CD4-positive, alpha-beta memory T cell (primary cell): ENCODE results near the gene SLC29A4. TPM values are rescaled to one million over a fixed set of nuclear protein-coding genes. Genes with fewer than 3 reads are reported as not detected.

Source experiments
- CTCF ChIA-PET: fragments of 350-600 bp; sonication (Branson Sonifier 250); formaldehyde crosslinking; loops from one replicate; lab custom pipeline; 2021; ENCODE audit warnings: inconsistent platforms; ENCODE audit not compliant: partially characterized antibody; lab: Charles Lee
- POLR2A ChIA-PET: fragments of 350-600 bp; sonication (Branson Sonifier 250); formaldehyde crosslinking; loops from one replicate; lab custom pipeline; 2021; ENCODE audit not compliant: partially characterized antibody; lab: Charles Lee
- DNase-seq, 5 donors: peaks; one replicate each; pipeline versions ENCODE4 v3.0.0 to v3.0.0-alpha.2; 2020 to 2022; ENCODE audit warnings: mixed read lengths in 1 of 5
- H3K27ac ChIP-seq: one replicate; pipeline ENCODE4 v1.7.0; 2013; ENCODE audit warnings: low read depth, low read length
- H3K27me3 ChIP-seq: 2 replicates; pipeline ENCODE4 v1.7.0; 2013; ENCODE audit warnings: mild to moderate bottlenecking, low read length, moderate library complexity; ENCODE audit not compliant: insufficient read depth
- H3K36me3 ChIP-seq: 2 replicates; pipeline ENCODE4 v1.7.0; 2013; ENCODE audit warnings: mild to moderate bottlenecking, low read length, moderate library complexity; ENCODE audit not compliant: insufficient read depth
- H3K4me1 ChIP-seq: 2 replicates; pipeline ENCODE4 v1.7.0; 2013; ENCODE audit warnings: mild to moderate bottlenecking, low read length, moderate library complexity; ENCODE audit not compliant: insufficient read depth
- H3K4me3 ChIP-seq, 2 donors: one replicate each; pipeline ENCODE4 v1.7.0; 2013; ENCODE audit warnings: low read length in 2 of 2, mild to moderate bottlenecking in 1 of 2
- H3K9me3 ChIP-seq, 2 donors: one replicate each; pipeline ENCODE4 v1.7.0; 2013; ENCODE audit warnings: low read length in 2 of 2, control low read depth in 1 of 2; ENCODE audit not compliant: control insufficient read depth in 1 of 2
- H3K27ac Mint-ChIP-seq, 7 donors: one replicate each; pipeline ENCODE4 v1.8.0; 2020 to 2021; ENCODE audit warnings: mixed read lengths in 7 of 7, mild to moderate bottlenecking in 6 of 7, inconsistent platforms in 3 of 7, moderate library complexity in 3 of 7
- H3K27me3 Mint-ChIP-seq, 2 donors: one replicate each; pipeline ENCODE4 v1.8.0; 2020 to 2021; ENCODE audit warnings: mixed read lengths in 2 of 2
- H3K36me3 Mint-ChIP-seq, 2 donors: one replicate each; pipeline ENCODE4 v1.8.0; 2020 to 2021; ENCODE audit warnings: mixed read lengths in 2 of 2, inconsistent platforms in 1 of 2, mild to moderate bottlenecking in 1 of 2
- H3K4me1 Mint-ChIP-seq, 4 donors: one replicate each; pipeline ENCODE4 v1.8.0; 2020 to 2021; ENCODE audit warnings: mixed read lengths in 4 of 4, mild to moderate bottlenecking in 1 of 4
- H3K4me3 Mint-ChIP-seq, 8 donors: one replicate each; pipeline ENCODE4 v1.8.0; 2020 to 2021; ENCODE audit warnings: mixed read lengths in 8 of 8, mild to moderate bottlenecking in 7 of 8, moderate library complexity in 6 of 8, inconsistent platforms in 3 of 8
- H3K9me3 Mint-ChIP-seq, 8 donors: one replicate each; pipeline ENCODE4 v1.8.0; 2020 to 2021; ENCODE audit warnings: mixed read lengths in 8 of 8, mild to moderate bottlenecking in 5 of 8, inconsistent platforms in 3 of 8, moderate library complexity in 1 of 8
- intact Hi-C: fragments of 100-400 bp; cut with micrococcal nuclease; formaldehyde crosslinking; loops from one replicate; pipeline ENCODE4 v1.15.1; 2023
- polyA plus RNA-seq, 2 donors: library from polyadenylated mRNA; unstranded; fragments of 300-500 nt; fragmentation: Illumina TruSeq; gene quantifications; one replicate each; pipeline ENCODE4 v1.2.3, GENCODE V29; 2021
- total RNA-seq, 2 experiments: library from RNA; stranded (reverse); gene quantifications; one replicate each; pipeline ENCODE4 v1.2.3, GENCODE V29; 2021

The SLC29A4 gene
- total RNA-seq: under 1 TPM; 0.36 to 0.76 TPM
- under 1 TPM; 0.50 to 0.82 TPM for polyA plus RNA-seq

- Mint-ChIP-seq H3K36me3 (no peaks in the 10 kb centered on the region), H3K4me1 (no peaks in the 10 kb centered on the region), H3K27ac (no peak within 1 kb of the TSS), H3K27me3 (peaks cover 4 to 15% of the 10 kb centered on the region in 2 donors), H3K9me3 (no peaks in the 10 kb centered on the region), H3K4me3 (no peak within 1 kb of the TSS)
- no peaks in the 10 kb centered on the region for H3K9me3 ChIP-seq
- no peak within 1 kb of the TSS for H3K27ac ChIP-seq
- no peaks in the 10 kb centered on the region for H3K27me3 ChIP-seq
- no peak for DNase-seq
- peaks cover 5% of the 10 kb centered on the region for H3K4me1 ChIP-seq
- no peak within 1 kb of the TSS for H3K4me3 ChIP-seq
- intact Hi-C loops: no loop called here
- POLR2A ChIA-PET: no interaction called here
- CTCF ChIA-PET: no interaction called here
- no peaks in the 10 kb centered on the region for H3K36me3 ChIP-seq
Observed at GRCh38 chr7:5282543-5283316, at the start of gene SLC29A4. SLC29A4 (plus strand) TSS chr7:5282943; CDS start chr7:5287817, 4,874 bp downstream.

GRCh38 chr7:5234852-5235831 lies 47.6 kb upstream of the SLC29A4 start:
- Mint-ChIP-seq H3K4me1 (peaks cover 0 to 1% (median under 1%) of the 10 kb centered on the region in 4 donors), H3K9me3 (no peaks in the 10 kb centered on the region), H3K36me3 (peaks cover 20 to 22% of the 10 kb centered on the region in 2 donors), H3K27me3 (peaks cover 1 to 6% of the 10 kb centered on the region in 2 donors), H3K27ac (no peak overlapping the region), H3K4me3 (no peak overlapping the region)
- Histone ChIP-seq H3K9me3 (no peaks in the 10 kb centered on the region), H3K36me3 (peaks cover 21% of the 10 kb centered on the region), H3K27me3 (no peaks in the 10 kb centered on the region), H3K4me1 (peaks cover 2% of the 10 kb centered on the region), H3K4me3 (no peak overlapping the region), H3K27ac (no peak overlapping the region)
- CTCF ChIA-PET: interaction anchor here (1.3 kb wide), 1 partner anchor 10 kb away, joined by 4 read pairs; no protein-coding TSS in a partner anchor
- no peak for DNase-seq
- POLR2A ChIA-PET: no interaction called here
- intact Hi-C loops: no loop called here

- Mint-ChIP-seq H3K4me3 (no peak overlapping the region), H3K9me3 (no peaks in the 10 kb centered on the region), H3K4me1 (peaks cover 4 to 12% (median 6%) of the 10 kb centered on the region in 4 donors), H3K27ac (no peak overlapping the region), H3K27me3 (peaks cover 9 to 10% of the 10 kb centered on the region in 2 donors), H3K36me3 (peaks cover 0 to 5% of the 10 kb centered on the region in 2 donors)
- Histone ChIP-seq H3K27ac (no peak overlapping the region), H3K4me1 (peaks cover 13% of the 10 kb centered on the region), H3K36me3 (no peaks in the 10 kb centered on the region), H3K4me3 (no peak overlapping the region), H3K27me3 (no peaks in the 10 kb centered on the region), H3K9me3 (no peaks in the 10 kb centered on the region)
- intact Hi-C loops: no loop called here
- CTCF ChIA-PET: no interaction called here
- POLR2A ChIA-PET: no interaction called here
- no peak for DNase-seq
Observed at GRCh38 chr7:5237286-5237685, 45.5 kb upstream of the SLC29A4 start.

GRCh38 chr7:5238500-5238899 lies 44.2 kb upstream of the SLC29A4 start:
- no peak overlapping the region for H3K4me3 Mint-ChIP-seq
- no peaks in the 10 kb centered on the region for H3K9me3 Mint-ChIP-seq
- no peak overlapping the region for H3K4me3 ChIP-seq
- no peak for DNase-seq
- H3K27me3 ChIP-seq: no peaks in the 10 kb centered on the region
- no peak overlapping the region for H3K27ac ChIP-seq
- ChIA-PET POLR2A (no interaction called here), CTCF (interaction anchor here (0.6 kb wide), 1 partner anchor 212 kb away, joined by 3 read pairs; no protein-coding TSS in a partner anchor)
- intact Hi-C loops: no loop called here
- H3K36me3 Mint-ChIP-seq: no peaks in the 10 kb centered on the region
- H3K4me1 Mint-ChIP-seq: peaks cover 4 to 12% (median 6%) of the 10 kb centered on the region in 4 donors
- peaks cover 9 to 10% of the 10 kb centered on the region in 2 donors for H3K27me3 Mint-ChIP-seq
- H3K36me3 ChIP-seq: no peaks in the 10 kb centered on the region
- no peak overlapping the region for H3K27ac Mint-ChIP-seq
- peaks cover 13% of the 10 kb centered on the region for H3K4me1 ChIP-seq
- H3K9me3 ChIP-seq: no peaks in the 10 kb centered on the region

GRCh38 chr7:5243261-5243660 lies 39.5 kb upstream of the SLC29A4 start:
- H3K27me3 Mint-ChIP-seq: peaks cover 4 to 10% of the 10 kb centered on the region in 2 donors
- H3K36me3 Mint-ChIP-seq: no peaks in the 10 kb centered on the region
- DNase-seq: no peak
- H3K9me3 Mint-ChIP-seq: no peaks in the 10 kb centered on the region
- H3K27ac Mint-ChIP-seq: no peak overlapping the region
- Histone ChIP-seq H3K27me3 (no peaks in the 10 kb centered on the region), H3K36me3 (no peaks in the 10 kb centered on the region), H3K27ac (no peak overlapping the region), H3K4me1 (peaks cover 13% of the 10 kb centered on the region), H3K9me3 (no peaks in the 10 kb centered on the region), H3K4me3 (no peak overlapping the region)
- ChIA-PET POLR2A (no interaction called here), CTCF (interaction anchor here (1.1 kb wide), 1 partner anchor 123 kb away, joined by 3 read pairs; no protein-coding TSS in a partner anchor)
- intact Hi-C loops: loop anchor here (10.0 kb wide), 1 partner anchor 92 kb away; no protein-coding TSS in a partner anchor
- no peak overlapping the region for H3K4me3 Mint-ChIP-seq
- H3K4me1 Mint-ChIP-seq: peaks cover 4 to 12% (median 6%) of the 10 kb centered on the region in 4 donors

GRCh38 chr7:5248201-5248885 lies 34.4 kb upstream of the SLC29A4 start:
- Mint-ChIP-seq H3K27ac (peak overlapping the region in 1 of 7 donors; percentile 22), H3K36me3 (no peaks in the 10 kb centered on the region), H3K4me1 (no peaks in the 10 kb centered on the region), H3K9me3 (no peaks in the 10 kb centered on the region), H3K27me3 (peaks cover 0 to 4% of the 10 kb centered on the region in 2 donors), H3K4me3 (no peak overlapping the region)
- POLR2A ChIA-PET: no interaction called here
- no peak overlapping the region for H3K27ac ChIP-seq
- H3K27me3 ChIP-seq: no peaks in the 10 kb centered on the region
- intact Hi-C loops: loop anchor here (10.0 kb wide), 1 partner anchor 86 kb away; no protein-coding TSS in a partner anchor
- CTCF ChIA-PET: no interaction called here
- no peaks in the 10 kb centered on the region for H3K4me1 ChIP-seq
- H3K4me3 ChIP-seq: no peak overlapping the region
- DNase-seq: no peak
- H3K9me3 ChIP-seq: no peaks in the 10 kb centered on the region
- no peaks in the 10 kb centered on the region for H3K36me3 ChIP-seq
